Measurements from ENCODE around the gene NUDT14.

DNA sequence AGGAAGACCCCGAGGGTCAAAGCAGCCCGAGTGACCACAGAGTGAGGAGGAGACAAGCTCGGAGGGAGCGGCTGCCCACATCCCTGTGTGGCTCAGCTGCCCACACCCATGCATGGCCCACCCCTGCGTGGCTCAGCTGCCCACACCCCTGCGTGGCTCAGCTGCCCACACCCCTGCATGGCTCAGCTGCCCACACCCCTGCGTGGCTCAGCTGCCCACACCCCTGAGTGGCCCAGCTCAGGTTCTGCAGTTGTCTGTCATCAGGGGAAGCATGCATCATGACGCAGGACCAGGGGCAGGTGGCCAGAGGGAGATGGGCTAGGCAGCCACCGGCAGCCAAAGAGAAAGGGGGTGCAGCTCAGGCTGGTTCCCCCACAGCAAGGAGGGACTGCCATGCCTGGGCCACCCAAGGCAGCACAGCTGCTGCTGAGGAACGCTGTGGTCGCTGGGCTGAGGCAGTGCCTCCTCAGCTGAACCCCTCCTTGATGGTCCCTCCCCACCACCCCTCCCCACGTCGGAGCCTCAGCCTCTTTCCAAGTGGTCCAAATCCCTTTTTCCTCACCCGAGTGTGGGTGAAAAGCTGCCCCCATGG is 33.3 kb upstream of the NUDT14 start:
- no peak for TF ChIP-seq POLR2AphosphoS5 (IDR thresholded peaks at IDR 0.05; ENCODE audit: low read depth, low read length)
- TF ChIP-seq, protein P1, sequence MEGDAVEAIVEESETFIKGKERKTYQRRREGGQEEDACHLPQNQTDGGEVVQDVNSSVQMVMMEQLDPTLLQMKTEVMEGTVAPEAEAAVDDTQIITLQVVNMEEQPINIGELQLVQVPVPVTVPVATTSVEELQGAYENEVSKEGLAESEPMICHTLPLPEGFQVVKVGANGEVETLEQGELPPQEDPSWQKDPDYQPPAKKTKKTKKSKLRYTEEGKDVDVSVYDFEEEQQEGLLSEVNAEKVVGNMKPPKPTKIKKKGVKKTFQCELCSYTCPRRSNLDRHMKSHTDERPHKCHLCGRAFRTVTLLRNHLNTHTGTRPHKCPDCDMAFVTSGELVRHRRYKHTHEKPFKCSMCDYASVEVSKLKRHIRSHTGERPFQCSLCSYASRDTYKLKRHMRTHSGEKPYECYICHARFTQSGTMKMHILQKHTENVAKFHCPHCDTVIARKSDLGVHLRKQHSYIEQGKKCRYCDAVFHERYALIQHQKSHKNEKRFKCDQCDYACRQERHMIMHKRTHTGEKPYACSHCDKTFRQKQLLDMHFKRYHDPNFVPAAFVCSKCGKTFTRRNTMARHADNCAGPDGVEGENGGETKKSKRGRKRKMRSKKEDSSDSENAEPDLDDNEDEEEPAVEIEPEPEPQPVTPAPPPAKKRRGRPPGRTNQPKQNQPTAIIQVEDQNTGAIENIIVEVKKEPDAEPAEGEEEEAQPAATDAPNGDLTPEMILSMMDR (IDR thresholded peaks at IDR 0.05) = no peak
